K562 (cell line): ENCODE data around the gene DALRD3. TPM values are rescaled to one million over a fixed set of nuclear protein-coding genes. Genes with fewer than 3 reads are reported as not detected.

ENCODE experiments used
- CEBPB ChIP-seq: fragments of 450-650 bp; IDR thresholded peaks from 2 replicates; pipeline ENCODE4 v1.6.1; 2016; ENCODE audit warnings: missing genetic modification characterization, missing compliant biosample characterization
- CREM ChIP-seq: IDR thresholded peaks from 2 replicates; pipeline ENCODE4 v1.6.1; 2014; ENCODE audit warnings: antibody characterized with exemption, low read depth
- ETV6 ChIP-seq, 3 experiments: fragments of 150-350 bp in 1 of 3; sonication (generic) in 1 of 3; formaldehyde crosslinking in 1 of 3; IDR thresholded peaks; 2 replicates each; pipeline versions ENCODE4 v1.6.1 to v1.8.0; 2014 to 2022; ENCODE audit warnings: borderline replicate concordance in 2 of 3, low read depth in 2 of 3, antibody characterized with exemption in 1 of 3, low read length in 1 of 3, mild to moderate bottlenecking in 1 of 3, missing genetic modification reagents in 1 of 3
- FOXA1 ChIP-seq: fragments of 450-650 bp; IDR thresholded peaks from 2 replicates; pipeline ENCODE4 v1.6.1; 2016; ENCODE audit warnings: mild to moderate bottlenecking, borderline replicate concordance
- HMG20B ChIP-seq: fragments of 250-450 bp; sonication (Bioruptor Pico); IDR thresholded peaks from 2 replicates; pipeline ENCODE4 v1.5.0; 2021; ENCODE audit warnings: mild to moderate bottlenecking
- L3MBTL2 ChIP-seq: fragments of 450-650 bp; IDR thresholded peaks from 2 replicates; pipeline ENCODE4 v1.6.1; 2016; ENCODE audit warnings: mild to moderate bottlenecking, moderate library complexity
- MYBL2 ChIP-seq, 2 experiments: fragments of 450-650 bp in 1 of 2; sonication (generic) in 1 of 2; formaldehyde crosslinking in 1 of 2; IDR thresholded peaks; 2 replicates each; pipeline versions ENCODE4 v1.6.1 to v1.8.1; 2017 to 2022; ENCODE audit warnings: borderline replicate concordance in 1 of 2, inconsistent platforms in 1 of 2, low read depth in 1 of 2, mild to moderate bottlenecking in 1 of 2, missing genetic modification reagents in 1 of 2, moderate library complexity in 1 of 2
- NFATC3 ChIP-seq: fragments of 450-650 bp; IDR thresholded peaks from 2 replicates; pipeline ENCODE4 v1.6.1; 2017; ENCODE audit warnings: mild to moderate bottlenecking
- NR4A1 ChIP-seq, 2 experiments: fragments of 250-450 bp in 1 of 2; fragments of 450-650 bp in 1 of 2; sonication (Bioruptor Pico) in 1 of 2; IDR thresholded peaks; 2 replicates each; pipeline versions ENCODE4 v1.4.0 to v1.6.1; 2016 to 2020; ENCODE audit warnings: mild to moderate bottlenecking in 2 of 2, missing compliant biosample characterization in 1 of 2, missing genetic modification characterization in 1 of 2, moderate library complexity in 1 of 2
- POLR2A ChIP-seq: fragments of 450-650 bp; conservative IDR thresholded peaks from 2 replicates; pipeline ENCODE4 v1.6.1; 2016
- POLR2B ChIP-seq: fragments of 450-650 bp; IDR thresholded peaks from 2 replicates; pipeline ENCODE4 v1.6.1; 2018; ENCODE audit warnings: low read depth; ENCODE audit not compliant: partially characterized antibody
- POU5F1 ChIP-seq: fragments of 150-350 bp; IDR thresholded peaks from 2 replicates; pipeline ENCODE4 v1.6.1; 2014; ENCODE audit warnings: borderline replicate concordance, low read length, low read depth, mild to moderate bottlenecking; ENCODE audit not compliant: partially characterized antibody
- SMAD1 ChIP-seq: fragments of 150-350 bp; IDR thresholded peaks from 2 replicates; pipeline ENCODE4 v1.6.1; 2014; ENCODE audit warnings: low read length, low read depth; ENCODE audit not compliant: partially characterized antibody
- SRSF9 ChIP-seq: fragments of 200-400 bp; formaldehyde crosslinking; IDR thresholded peaks from 2 replicates; pipeline ENCODE4 v1.6.1; 2017; ENCODE audit warnings: low read depth, low read length, borderline replicate concordance
- YY1 ChIP-seq, 3 experiments: IDR thresholded peaks; 2 replicates each; pipeline ENCODE4 v1.6.1; 2011; ENCODE audit warnings: low read length in 2 of 3, mild to moderate bottlenecking in 2 of 3, moderate library complexity in 2 of 3, borderline replicate concordance in 1 of 3, control low read depth in 1 of 3, low read depth in 1 of 3; ENCODE audit not compliant: insufficient read depth in 3 of 3, insufficient replicate concordance in 2 of 3, control insufficient read depth in 1 of 3, insufficient read length in 1 of 3; ENCODE audit errors: extremely low read depth in 1 of 3
- ZNF212 ChIP-seq: fragments of 450-650 bp; formaldehyde crosslinking; IDR thresholded peaks from 2 replicates; pipeline ENCODE4 v1.4.0; 2020; ENCODE audit warnings: mild to moderate bottlenecking
- ZNF695 ChIP-seq: fragments of 450-650 bp; formaldehyde crosslinking; IDR thresholded peaks from 2 replicates; pipeline ENCODE4 v1.4.0; 2020; ENCODE audit warnings: mild to moderate bottlenecking, moderate library complexity
- polyA plus RNA-seq, 8 experiments: library from polyadenylated mRNA; depleted of rRNA in 4 of 8; stranded (reverse) in 5 of 8; unstranded in 3 of 8; fragments of >200 nt; fragmentation: Nextera tagmentation in 2 of 8; fragmentation: Illumina TruSeq in 1 of 8; extraction: Ambion mirVana in 2 of 8; extraction: Trizol in 1 of 8; gene quantifications; 2 replicates each; pipeline versions ENCODE4 v1.2.1 to v1.2.3, GENCODE V29; 2011 to 2014; ENCODE audit warnings: inconsistent platforms in 1 of 8, missing spikeins in 1 of 8
- total RNA-seq, 7 experiments: library from RNA; depleted of rRNA in 6 of 7; stranded (reverse); fragments of >200 nt in 6 of 7; fragmentation: Illumina TruSeq in 2 of 7; extraction: Trizol in 2 of 7; gene quantifications; 2 replicates each; pipeline versions ENCODE4 v1.2.1 to v1.2.3, GENCODE V29; 2011 to 2021; ENCODE audit warnings: low replicate concordance in 1 of 7
- TF ChIP-seq, protein P1 (sequence below): fragments of 450-650 bp; formaldehyde crosslinking; IDR thresholded peaks from 2 replicates; pipeline ENCODE4 v1.4.0; 2020; ENCODE audit warnings: mild to moderate bottlenecking, mixed read lengths
- TF ChIP-seq, protein P2 (sequence below): sonication (generic); IDR thresholded peaks from 2 replicates; pipeline ENCODE4 v1.6.1; 2016
- TF ChIP-seq, protein P3 (sequence below): fragments of 250-450 bp; sonication (Bioruptor Pico); IDR thresholded peaks from 2 replicates; pipeline ENCODE4 v1.6.1; 2021; ENCODE audit warnings: mild to moderate bottlenecking
- TF ChIP-seq, protein P4 (sequence below): fragments of 250-450 bp; sonication (Bioruptor Pico); IDR thresholded peaks from 2 replicates; pipeline ENCODE4 v1.8.0; 2021; ENCODE audit warnings: mild to moderate bottlenecking, moderate library complexity

DALRD3 gene
- total and polyA plus RNA-seq, 9 of the 15 experiments (the other 6 are each of a cell fraction or from before 2014, with no cell fraction given) = 6.6 to 31.3 (median 14.4) TPM

DNA sequence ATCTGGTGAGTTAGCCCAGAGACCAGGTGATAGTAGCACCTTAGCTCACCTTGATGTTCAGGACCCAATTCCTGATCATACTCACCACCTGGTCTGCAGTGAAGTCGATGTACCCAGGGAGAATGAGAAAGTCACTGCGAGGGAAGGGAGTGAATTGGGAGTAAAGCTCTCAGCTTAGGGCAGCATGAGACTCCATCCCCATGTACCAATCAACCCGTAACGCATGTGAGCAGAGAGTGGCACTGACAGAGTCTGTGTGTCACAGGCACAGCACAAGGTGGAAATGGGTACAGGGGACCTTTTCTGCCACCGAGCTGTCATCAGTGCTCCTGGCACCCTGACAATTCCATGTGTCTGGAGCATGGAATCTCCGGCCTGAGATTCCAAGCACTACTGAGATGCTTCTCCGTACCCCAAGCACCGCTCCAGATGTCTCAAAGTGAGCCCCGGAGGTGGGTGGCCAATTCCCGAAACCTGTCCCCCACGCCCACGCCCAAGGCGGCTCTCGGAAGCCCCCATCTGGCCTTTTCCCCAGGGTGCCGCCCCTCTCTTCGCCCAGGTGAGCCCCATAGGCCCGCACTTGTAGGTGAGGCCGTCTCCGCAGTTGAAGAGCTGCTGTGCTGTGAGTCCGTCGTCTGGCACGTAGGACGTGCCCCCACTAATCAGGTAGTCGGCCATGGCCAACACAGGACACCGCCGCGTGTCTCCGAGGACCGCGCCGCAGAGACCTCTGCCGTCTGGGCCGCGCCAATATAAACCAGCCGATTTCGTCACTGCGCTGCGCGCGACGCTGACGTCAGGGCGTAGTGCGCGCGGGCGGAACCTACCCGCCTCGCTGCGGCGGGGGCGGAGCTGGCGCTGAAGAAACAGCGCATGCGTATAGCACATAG, 10.5 kb upstream of the DALRD3 start, which contains the start of gene IMPDH2 (continued):
- TF ChIP-seq, protein P1, sequence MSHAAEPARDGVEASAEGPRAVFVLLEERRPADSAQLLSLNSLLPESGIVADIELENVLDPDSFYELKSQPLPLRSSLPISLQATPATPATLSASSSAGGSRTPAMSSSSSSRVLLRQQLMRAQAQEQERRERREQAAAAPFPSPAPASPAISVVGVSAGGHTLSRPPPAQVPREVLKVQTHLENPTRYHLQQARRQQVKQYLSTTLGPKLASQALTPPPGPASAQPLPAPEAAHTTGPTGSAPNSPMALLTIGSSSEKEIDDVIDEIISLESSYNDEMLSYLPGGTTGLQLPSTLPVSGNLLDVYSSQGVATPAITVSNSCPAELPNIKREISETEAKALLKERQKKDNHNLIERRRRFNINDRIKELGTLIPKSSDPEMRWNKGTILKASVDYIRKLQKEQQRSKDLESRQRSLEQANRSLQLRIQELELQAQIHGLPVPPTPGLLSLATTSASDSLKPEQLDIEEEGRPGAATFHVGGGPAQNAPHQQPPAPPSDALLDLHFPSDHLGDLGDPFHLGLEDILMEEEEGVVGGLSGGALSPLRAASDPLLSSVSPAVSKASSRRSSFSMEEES = no peak
- TF ChIP-seq ETV6 (IDR thresholded peaks at IDR 0.05; ENCODE audit: borderline replicate concordance in 1 of 2, low read depth in 2 of 2, low read length in 1 of 2) (no peak), ETV6 (CRISPR knock-in tag; IDR thresholded peaks at IDR 0.05; ENCODE audit: borderline replicate concordance) (no peak), NR4A1 (CRISPR knock-in tag; IDR thresholded peaks at IDR 0.05) (peak; percentile 62; the same call in 1 of the 2 replicates), NR4A1 (tag; IDR thresholded peaks at IDR 0.05) (no peak), NFATC3 (no peak), ZNF695 (CRISPR knock-in tag) (no peak), MYBL2 (IDR thresholded peaks at IDR 0.05; ENCODE audit: low read depth) (no peak), MYBL2 (CRISPR knock-in tag; IDR thresholded peaks at IDR 0.05; ENCODE audit: borderline replicate concordance) (peak; percentile 49; the same call in 1 of the 2 replicates), POLR2B (peak; percentile 97), L3MBTL2 (peak; percentile 94), YY1 (IDR thresholded peaks at IDR 0.05; ENCODE audit: borderline replicate concordance in 1 of 3, control insufficient read depth in 1 of 3, extremely low read depth in 1 of 3, insufficient read depth in 3 of 3, insufficient read length in 1 of 3, insufficient replicate concordance in 2 of 3, low read depth in 1 of 3, low read length in 2 of 3) (peak; percentile 17 to 80 (median 74)), FOXA1 (no peak), ZNF212 (CRISPR knock-in tag) (no peak), POLR2A (peak; percentile 98), CEBPB (tag) (peak; percentile 88), HMG20B (no peak), SMAD1 (peak; percentile 78), POU5F1 (no peak), CREM (peak; percentile 99), SRSF9 (no peak)
- TF ChIP-seq, protein P2, sequence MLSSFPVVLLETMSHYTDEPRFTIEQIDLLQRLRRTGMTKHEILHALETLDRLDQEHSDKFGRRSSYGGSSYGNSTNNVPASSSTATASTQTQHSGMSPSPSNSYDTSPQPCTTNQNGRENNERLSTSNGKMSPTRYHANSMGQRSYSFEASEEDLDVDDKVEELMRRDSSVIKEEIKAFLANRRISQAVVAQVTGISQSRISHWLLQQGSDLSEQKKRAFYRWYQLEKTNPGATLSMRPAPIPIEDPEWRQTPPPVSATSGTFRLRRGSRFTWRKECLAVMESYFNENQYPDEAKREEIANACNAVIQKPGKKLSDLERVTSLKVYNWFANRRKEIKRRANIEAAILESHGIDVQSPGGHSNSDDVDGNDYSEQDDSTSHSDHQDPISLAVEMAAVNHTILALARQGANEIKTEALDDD = no peak
- TF ChIP-seq, protein P3, sequence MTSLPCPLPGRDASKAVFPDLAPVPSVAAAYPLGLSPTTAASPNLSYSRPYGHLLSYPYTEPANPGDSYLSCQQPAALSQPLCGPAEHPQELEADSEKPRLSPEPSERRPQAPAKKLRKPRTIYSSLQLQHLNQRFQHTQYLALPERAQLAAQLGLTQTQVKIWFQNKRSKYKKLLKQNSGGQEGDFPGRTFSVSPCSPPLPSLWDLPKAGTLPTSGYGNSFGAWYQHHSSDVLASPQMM = no peak
- TF ChIP-seq, protein P4, sequence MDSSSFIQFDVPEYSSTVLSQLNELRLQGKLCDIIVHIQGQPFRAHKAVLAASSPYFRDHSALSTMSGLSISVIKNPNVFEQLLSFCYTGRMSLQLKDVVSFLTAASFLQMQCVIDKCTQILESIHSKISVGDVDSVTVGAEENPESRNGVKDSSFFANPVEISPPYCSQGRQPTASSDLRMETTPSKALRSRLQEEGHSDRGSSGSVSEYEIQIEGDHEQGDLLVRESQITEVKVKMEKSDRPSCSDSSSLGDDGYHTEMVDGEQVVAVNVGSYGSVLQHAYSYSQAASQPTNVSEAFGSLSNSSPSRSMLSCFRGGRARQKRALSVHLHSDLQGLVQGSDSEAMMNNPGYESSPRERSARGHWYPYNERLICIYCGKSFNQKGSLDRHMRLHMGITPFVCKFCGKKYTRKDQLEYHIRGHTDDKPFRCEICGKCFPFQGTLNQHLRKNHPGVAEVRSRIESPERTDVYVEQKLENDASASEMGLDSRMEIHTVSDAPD (CRISPR knock-in tag) = no peak
